WTC11 (cell line): ENCODE results near the gene EPX.

Experiments used
- JUN ChIP-seq: sonication (generic); formaldehyde crosslinking; IDR thresholded peaks from 2 replicates; pipeline ENCODE4 v1.8.0; 2023; ENCODE audit warnings: mild to moderate bottlenecking, missing genetic modification reagents
- OVOL2 ChIP-seq: fragments of 250-450 bp; sonication (Bioruptor Pico); IDR thresholded peaks from 2 replicates; pipeline ENCODE4 v1.9.0; 2021; ENCODE audit warnings: mild to moderate bottlenecking, borderline replicate concordance
- SMAD4 ChIP-seq: sonication (generic); formaldehyde crosslinking; IDR thresholded peaks from 2 replicates; pipeline ENCODE4 v1.8.0; 2022; ENCODE audit warnings: mild to moderate bottlenecking, missing genetic modification reagents
- TEAD4 ChIP-seq: sonication (generic); formaldehyde crosslinking; IDR thresholded peaks from 2 replicates; pipeline ENCODE4 v1.8.0; 2022; ENCODE audit warnings: mild to moderate bottlenecking, missing genetic modification reagents
- ZNF121 ChIP-seq: sonication (generic); formaldehyde crosslinking; IDR thresholded peaks from 2 replicates; pipeline ENCODE4 v1.8.0; 2023; ENCODE audit warnings: missing genetic modification reagents
- TF ChIP-seq, protein P1 (sequence below): fragments of 200-600 bp; IDR thresholded peaks from 2 replicates; pipeline ENCODE4 v1.8.0; 2022; ENCODE audit warnings: antibody characterized with exemption
- TF ChIP-seq, protein P2 (sequence below): sonication (generic); formaldehyde crosslinking; IDR thresholded peaks from 2 replicates; pipeline ENCODE4 v1.8.1; 2023; ENCODE audit warnings: mild to moderate bottlenecking, missing genetic modification reagents, moderate library complexity
- TF ChIP-seq, protein P3 (sequence below): sonication (generic); formaldehyde crosslinking; IDR thresholded peaks from 2 replicates; pipeline ENCODE4 v1.8.1; 2023; ENCODE audit warnings: mild to moderate bottlenecking, moderate library complexity, missing genetic modification reagents
- TF ChIP-seq, protein P4 (sequence below): sonication (generic); formaldehyde crosslinking; IDR thresholded peaks from 2 replicates; pipeline ENCODE4 v1.8.0; 2022; ENCODE audit warnings: mild to moderate bottlenecking, missing genetic modification reagents

DNA sequence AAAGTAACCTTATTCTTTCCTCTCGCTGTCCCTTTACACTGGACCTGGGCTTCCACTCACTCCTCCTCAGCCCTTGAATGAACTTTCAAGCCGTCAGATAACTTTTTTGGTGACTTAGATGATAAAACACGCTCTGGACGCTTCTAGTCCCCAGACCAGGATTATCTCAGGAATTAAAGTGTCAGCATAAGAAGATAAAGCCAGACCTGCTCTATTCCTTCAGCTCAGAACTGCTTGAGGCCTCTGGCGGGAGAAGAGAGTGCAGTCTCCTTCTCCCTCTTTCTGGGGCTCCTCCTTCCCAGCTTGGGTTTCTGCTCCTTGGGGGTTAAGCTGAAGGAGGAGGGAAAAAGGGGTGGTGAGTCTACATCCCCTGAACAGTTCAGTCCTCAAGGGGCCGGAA, 52.4 kb downstream of the EPX start:
- TF ChIP-seq, protein P1, sequence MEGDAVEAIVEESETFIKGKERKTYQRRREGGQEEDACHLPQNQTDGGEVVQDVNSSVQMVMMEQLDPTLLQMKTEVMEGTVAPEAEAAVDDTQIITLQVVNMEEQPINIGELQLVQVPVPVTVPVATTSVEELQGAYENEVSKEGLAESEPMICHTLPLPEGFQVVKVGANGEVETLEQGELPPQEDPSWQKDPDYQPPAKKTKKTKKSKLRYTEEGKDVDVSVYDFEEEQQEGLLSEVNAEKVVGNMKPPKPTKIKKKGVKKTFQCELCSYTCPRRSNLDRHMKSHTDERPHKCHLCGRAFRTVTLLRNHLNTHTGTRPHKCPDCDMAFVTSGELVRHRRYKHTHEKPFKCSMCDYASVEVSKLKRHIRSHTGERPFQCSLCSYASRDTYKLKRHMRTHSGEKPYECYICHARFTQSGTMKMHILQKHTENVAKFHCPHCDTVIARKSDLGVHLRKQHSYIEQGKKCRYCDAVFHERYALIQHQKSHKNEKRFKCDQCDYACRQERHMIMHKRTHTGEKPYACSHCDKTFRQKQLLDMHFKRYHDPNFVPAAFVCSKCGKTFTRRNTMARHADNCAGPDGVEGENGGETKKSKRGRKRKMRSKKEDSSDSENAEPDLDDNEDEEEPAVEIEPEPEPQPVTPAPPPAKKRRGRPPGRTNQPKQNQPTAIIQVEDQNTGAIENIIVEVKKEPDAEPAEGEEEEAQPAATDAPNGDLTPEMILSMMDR: no peak
- TF ChIP-seq, protein P2, sequence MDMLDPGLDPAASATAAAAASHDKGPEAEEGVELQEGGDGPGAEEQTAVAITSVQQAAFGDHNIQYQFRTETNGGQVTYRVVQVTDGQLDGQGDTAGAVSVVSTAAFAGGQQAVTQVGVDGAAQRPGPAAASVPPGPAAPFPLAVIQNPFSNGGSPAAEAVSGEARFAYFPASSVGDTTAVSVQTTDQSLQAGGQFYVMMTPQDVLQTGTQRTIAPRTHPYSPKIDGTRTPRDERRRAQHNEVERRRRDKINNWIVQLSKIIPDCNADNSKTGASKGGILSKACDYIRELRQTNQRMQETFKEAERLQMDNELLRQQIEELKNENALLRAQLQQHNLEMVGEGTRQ (CRISPR knock-in tag): no peak
- TF ChIP-seq, protein P3, sequence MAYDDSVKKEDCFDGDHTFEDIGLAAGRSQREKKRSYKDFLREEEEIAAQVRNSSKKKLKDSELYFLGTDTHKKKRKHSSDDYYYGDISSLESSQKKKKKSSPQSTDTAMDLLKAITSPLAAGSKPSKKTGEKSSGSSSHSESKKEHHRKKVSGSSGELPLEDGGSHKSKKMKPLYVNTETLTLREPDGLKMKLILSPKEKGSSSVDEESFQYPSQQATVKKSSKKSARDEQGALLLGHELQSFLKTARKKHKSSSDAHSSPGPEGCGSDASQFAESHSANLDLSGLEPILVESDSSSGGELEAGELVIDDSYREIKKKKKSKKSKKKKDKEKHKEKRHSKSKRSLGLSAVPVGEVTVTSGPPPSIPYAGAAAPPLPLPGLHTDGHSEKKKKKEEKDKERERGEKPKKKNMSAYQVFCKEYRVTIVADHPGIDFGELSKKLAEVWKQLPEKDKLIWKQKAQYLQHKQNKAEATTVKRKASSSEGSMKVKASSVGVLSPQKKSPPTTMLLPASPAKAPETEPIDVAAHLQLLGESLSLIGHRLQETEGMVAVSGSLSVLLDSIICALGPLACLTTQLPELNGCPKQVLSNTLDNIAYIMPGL (CRISPR knock-in tag): no peak
- TF ChIP-seq SMAD4 (no peak), TEAD4 (no peak), OVOL2 (CRISPR knock-in tag) (no peak), ZNF121 (CRISPR knock-in tag) (no peak), JUN (CRISPR knock-in tag) (no peak)
- TF ChIP-seq, protein P4, sequence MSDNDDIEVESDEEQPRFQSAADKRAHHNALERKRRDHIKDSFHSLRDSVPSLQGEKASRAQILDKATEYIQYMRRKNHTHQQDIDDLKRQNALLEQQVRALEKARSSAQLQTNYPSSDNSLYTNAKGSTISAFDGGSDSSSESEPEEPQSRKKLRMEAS (CRISPR knock-in tag): no peak
